SK-N-SH (cell line): ENCODE data around the gene CLDN19. TPM values are rescaled to one million over a fixed set of nuclear protein-coding genes. Genes with fewer than 3 reads are reported as not detected.

Experiments used
- CTCF ChIA-PET: fragments of 300-600, 350-600 bp; formaldehyde crosslinking; extraction: SDS; loops from one replicate; lab custom pipeline; 2021; lab: Yijun Ruan, JAX
- POLR2A ChIA-PET: fragments of 350-600 bp; sonication (Branson Sonifier 250); formaldehyde crosslinking; extraction: SDS; loops from one replicate; lab custom pipeline; 2020; ENCODE audit warnings: antibody characterized with exemption, inconsistent platforms; lab: Yijun Ruan, JAX
- DNase-seq: peaks from one replicate; pipeline ENCODE4 v3.0.0; 2012
- H2AFZ ChIP-seq: fragments of 200-600 bp; sonication (generic); 2 replicates; pipeline ENCODE4 v1.8.1; 2016; ENCODE audit warnings: antibody characterized with exemption, mild to moderate bottlenecking, low read depth
- H3F3A ChIP-seq: fragments of 200-600 bp; sonication (generic); replicated peaks from 2 replicates; pipeline ENCODE3; 2016; ENCODE audit warnings: antibody characterized with exemption, mild to moderate bottlenecking; ENCODE audit not compliant: insufficient read depth
- H3K27ac ChIP-seq, 2 experiments: fragments of 200-500 bp in 1 of 2; fragments of 200-600 bp in 1 of 2; sonication (Bioruptor generic) in 1 of 2; sonication (generic), shearing (Covaris generic) in 1 of 2; 2 replicates each; pipeline versions ENCODE4 v1.5.1 to v1.6.1; 2014 to 2016; ENCODE audit warnings: low read depth in 2 of 2, inconsistent platforms in 1 of 2, low read length in 1 of 2, mild to moderate bottlenecking in 1 of 2, mixed read lengths in 1 of 2
- H3K27me3 ChIP-seq: fragments of 200-600 bp; sonication (generic), shearing (Covaris generic); 2 replicates; pipeline ENCODE4 v1.6.1; 2016; ENCODE audit warnings: mixed run types; ENCODE audit not compliant: insufficient read depth
- H3K36me3 ChIP-seq, 2 experiments: fragments of 200-500 bp in 1 of 2; fragments of 200-600 bp in 1 of 2; sonication (Bioruptor generic) in 1 of 2; sonication (generic) in 1 of 2; replicated peaks in 1 of 2; 2 replicates each; pipeline versions ENCODE3 to v1.5.1; 2014 to 2016; ENCODE audit warnings: low read length in 1 of 2, mild to moderate bottlenecking in 1 of 2; ENCODE audit not compliant: insufficient read depth in 2 of 2, control insufficient read depth in 1 of 2
- H3K4me1 ChIP-seq, 2 experiments: fragments of 200-500 bp in 1 of 2; fragments of 200-600 bp in 1 of 2; sonication (Bioruptor generic) in 1 of 2; sonication (generic), shearing (Covaris generic) in 1 of 2; 2 replicates each; pipeline versions ENCODE4 v1.5.1 to v1.6.1; 2014 to 2016; ENCODE audit warnings: low read depth in 1 of 2, low read length in 1 of 2, mixed run types in 1 of 2; ENCODE audit not compliant: insufficient read depth in 2 of 2, control insufficient read depth in 1 of 2
- H3K4me2 ChIP-seq: fragments of 200-600 bp; sonication (generic), shearing (Covaris generic); 2 replicates; pipeline ENCODE4 v1.6.1; 2017; ENCODE audit warnings: mixed run types
- H3K4me3 ChIP-seq, 2 experiments: fragments of 200-500 bp in 1 of 2; fragments of 200-600 bp in 1 of 2; sonication (Bioruptor generic) in 1 of 2; sonication (generic), shearing (Covaris generic) in 1 of 2; 2 replicates each; pipeline versions ENCODE4 v1.5.1 to v1.8.1; 2014 to 2016; ENCODE audit warnings: low read depth in 2 of 2, inconsistent platforms in 1 of 2, low read length in 1 of 2, mild to moderate bottlenecking in 1 of 2, mixed read lengths in 1 of 2, moderate library complexity in 1 of 2
- H3K79me2 ChIP-seq: fragments of 200-600 bp; sonication (generic); 2 replicates; pipeline ENCODE4 v1.8.1; 2017; ENCODE audit warnings: mild to moderate bottlenecking; ENCODE audit not compliant: insufficient read depth
- H3K9ac ChIP-seq: fragments of 200-600 bp; sonication (generic); 2 replicates; pipeline ENCODE4 v1.6.1; 2017; ENCODE audit warnings: mixed run types
- H3K9me2 ChIP-seq: fragments of 200-600 bp; sonication (generic); 2 replicates; pipeline ENCODE4 v1.6.1; 2017; ENCODE audit warnings: mixed run types
- H3K9me3 ChIP-seq: fragments of 200-600 bp; sonication (generic); 2 replicates; pipeline ENCODE4 v1.6.1; 2017; ENCODE audit warnings: mixed run types, mild to moderate bottlenecking, moderate library complexity
- H4K20me1 ChIP-seq: fragments of 200-600 bp; sonication (generic); 2 replicates; pipeline ENCODE4 v1.6.1; 2017; ENCODE audit warnings: mild to moderate bottlenecking, mixed run types; ENCODE audit not compliant: insufficient read depth
- CHD2 ChIP-seq: fragments of 150-350 bp; IDR thresholded peaks from 2 replicates; pipeline ENCODE4 v1.6.1; 2018; ENCODE audit warnings: low read length; ENCODE audit not compliant: partially characterized antibody
- ELF1 ChIP-seq: IDR thresholded peaks from 2 replicates; pipeline ENCODE4 v1.4.0; 2012
- EZH2phosphoT487 ChIP-seq: fragments of 200-600 bp; sonication (generic); IDR thresholded peaks from 2 replicates; pipeline ENCODE4 v1.6.1; 2017; ENCODE audit warnings: low read depth, mixed run types, mild to moderate bottlenecking, antibody characterized with exemption, moderate library complexity, borderline replicate concordance
- FOXJ3 ChIP-seq: sonication (generic); formaldehyde crosslinking; IDR thresholded peaks from 2 replicates; pipeline ENCODE4 v1.5.1; 2020; ENCODE audit warnings: mild to moderate bottlenecking, missing genetic modification reagents
- FOXM1 ChIP-seq: IDR thresholded peaks from 2 replicates; pipeline ENCODE4 v1.4.0; 2012; ENCODE audit warnings: low read depth, mild to moderate bottlenecking
- JUND ChIP-seq: IDR thresholded peaks from 2 replicates; pipeline ENCODE4 v1.4.0; 2012
- MXI1 ChIP-seq: IDR thresholded peaks from 2 replicates; pipeline ENCODE4 v1.6.1; 2012; ENCODE audit warnings: mild to moderate bottlenecking, low read depth, low read length, improper control_type of control experiment
- NFIC ChIP-seq: IDR thresholded peaks from 2 replicates; pipeline ENCODE4 v1.4.0; 2012; ENCODE audit warnings: borderline replicate concordance
- NRF1 ChIP-seq: IDR thresholded peaks from 2 replicates; pipeline ENCODE4 v1.6.1; 2012; ENCODE audit warnings: low read depth, mild to moderate bottlenecking, low read length
- POLR2AphosphoS5 ChIP-seq: IDR thresholded peaks from 2 replicates; pipeline ENCODE4 v1.6.1; 2012; ENCODE audit warnings: low read depth, low read length
- RAD21 ChIP-seq: IDR thresholded peaks from 2 replicates; pipeline ENCODE4 v1.6.1; 2012; ENCODE audit warnings: mild to moderate bottlenecking, low read length
- RCOR1 ChIP-seq: fragments of 150-350 bp; IDR thresholded peaks from 2 replicates; pipeline ENCODE4 v1.6.1; 2017; ENCODE audit warnings: antibody characterized with exemption, low read length
- TAF1 ChIP-seq: IDR thresholded peaks from 2 replicates; pipeline ENCODE4 v1.6.1; 2012; ENCODE audit warnings: low read depth, mild to moderate bottlenecking, low read length, moderate library complexity, borderline replicate concordance
- TCF12 ChIP-seq: IDR thresholded peaks from 2 replicates; pipeline ENCODE4 v1.4.0; 2012
- WGBS: methylation state at CpG from one replicate; pipeline ENCODE4 v1.1.6; 2017; ENCODE audit warnings: low lambda C conversion rate; 5-methylcytosine and 5-hydroxymethylcytosine counted together
- polyA plus RNA-seq, 3 experiments: library from polyadenylated mRNA; depleted of rRNA; stranded (reverse); fragments of >200 nt; gene quantifications; 2 replicates each; pipeline ENCODE4 v1.2.3, GENCODE V29; 2012
- TF ChIP-seq, protein P1 (sequence below): fragments of 200-600 bp; sonication (generic); IDR thresholded peaks from 2 replicates; pipeline ENCODE4 v1.6.1; 2017; ENCODE audit warnings: antibody characterized with exemption, mild to moderate bottlenecking, moderate library complexity
- TF ChIP-seq, protein P2 (sequence below): IDR thresholded peaks from 2 replicates; pipeline ENCODE4 v1.4.0; 2012; ENCODE audit warnings: low read depth, borderline replicate concordance
- TF ChIP-seq, protein P3 (sequence below): IDR thresholded peaks from 2 replicates; pipeline ENCODE4 v1.6.1; 2012; ENCODE audit warnings: mild to moderate bottlenecking, low read depth, low read length, moderate library complexity

CLDN19 gene
- polyA plus RNA-seq, 1 of the 3 experiments (the other 2 are of a cell fraction) = not detected

DNA sequence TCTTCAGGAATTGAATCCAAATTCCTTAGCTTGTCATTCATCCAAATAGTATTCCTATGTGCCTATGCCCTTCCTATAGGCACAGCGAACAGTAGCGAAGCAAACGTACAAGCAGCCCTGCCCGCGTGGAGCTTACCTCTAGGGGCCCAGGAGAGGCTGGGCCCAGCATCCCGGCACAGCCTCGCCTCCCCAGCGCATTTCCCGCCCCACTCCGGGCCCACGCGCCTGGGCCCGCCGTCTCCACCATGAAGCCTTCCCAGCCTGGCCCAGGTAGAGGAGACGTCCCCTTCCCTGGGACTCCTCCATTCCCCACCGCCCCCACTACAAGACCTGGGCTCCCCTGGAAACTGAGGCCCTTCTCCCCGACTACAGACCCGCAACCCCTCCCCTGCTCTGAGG is 44.5 kb upstream of the CLDN19 start (continued):
- TF ChIP-seq FOXM1 (no peak), POLR2AphosphoS5 (no peak)

DNA sequence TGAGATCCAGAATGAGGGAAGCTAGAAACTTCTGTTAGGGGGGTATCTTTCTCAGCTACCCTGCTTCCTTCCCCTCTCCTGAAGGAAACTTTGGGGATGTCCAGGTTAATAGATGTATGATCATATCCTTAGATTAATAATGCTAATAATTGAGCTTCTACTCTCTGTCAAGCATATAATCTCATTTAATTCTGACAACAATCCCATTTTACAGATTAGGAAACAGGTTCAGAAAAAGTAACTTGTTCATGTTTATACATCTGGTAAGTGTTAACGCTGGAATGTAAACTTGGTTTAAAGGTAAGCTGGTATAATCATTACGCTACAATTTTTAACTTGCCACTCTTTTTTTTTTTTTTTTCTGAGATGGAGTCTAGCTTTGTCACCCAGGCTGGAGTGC is 43.1 kb upstream of the CLDN19 start:
- TF ChIP-seq TCF12 = no peak
- TF ChIP-seq NRF1 = no peak
- TF ChIP-seq, protein P1, sequence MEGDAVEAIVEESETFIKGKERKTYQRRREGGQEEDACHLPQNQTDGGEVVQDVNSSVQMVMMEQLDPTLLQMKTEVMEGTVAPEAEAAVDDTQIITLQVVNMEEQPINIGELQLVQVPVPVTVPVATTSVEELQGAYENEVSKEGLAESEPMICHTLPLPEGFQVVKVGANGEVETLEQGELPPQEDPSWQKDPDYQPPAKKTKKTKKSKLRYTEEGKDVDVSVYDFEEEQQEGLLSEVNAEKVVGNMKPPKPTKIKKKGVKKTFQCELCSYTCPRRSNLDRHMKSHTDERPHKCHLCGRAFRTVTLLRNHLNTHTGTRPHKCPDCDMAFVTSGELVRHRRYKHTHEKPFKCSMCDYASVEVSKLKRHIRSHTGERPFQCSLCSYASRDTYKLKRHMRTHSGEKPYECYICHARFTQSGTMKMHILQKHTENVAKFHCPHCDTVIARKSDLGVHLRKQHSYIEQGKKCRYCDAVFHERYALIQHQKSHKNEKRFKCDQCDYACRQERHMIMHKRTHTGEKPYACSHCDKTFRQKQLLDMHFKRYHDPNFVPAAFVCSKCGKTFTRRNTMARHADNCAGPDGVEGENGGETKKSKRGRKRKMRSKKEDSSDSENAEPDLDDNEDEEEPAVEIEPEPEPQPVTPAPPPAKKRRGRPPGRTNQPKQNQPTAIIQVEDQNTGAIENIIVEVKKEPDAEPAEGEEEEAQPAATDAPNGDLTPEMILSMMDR = no peak
- TF ChIP-seq MXI1 = no peak
- TF ChIP-seq CHD2 = no peak
- no peak for TF ChIP-seq TAF1
- no peak for TF ChIP-seq JUND
- TF ChIP-seq RAD21 = no peak
- TF ChIP-seq, protein P2, sequence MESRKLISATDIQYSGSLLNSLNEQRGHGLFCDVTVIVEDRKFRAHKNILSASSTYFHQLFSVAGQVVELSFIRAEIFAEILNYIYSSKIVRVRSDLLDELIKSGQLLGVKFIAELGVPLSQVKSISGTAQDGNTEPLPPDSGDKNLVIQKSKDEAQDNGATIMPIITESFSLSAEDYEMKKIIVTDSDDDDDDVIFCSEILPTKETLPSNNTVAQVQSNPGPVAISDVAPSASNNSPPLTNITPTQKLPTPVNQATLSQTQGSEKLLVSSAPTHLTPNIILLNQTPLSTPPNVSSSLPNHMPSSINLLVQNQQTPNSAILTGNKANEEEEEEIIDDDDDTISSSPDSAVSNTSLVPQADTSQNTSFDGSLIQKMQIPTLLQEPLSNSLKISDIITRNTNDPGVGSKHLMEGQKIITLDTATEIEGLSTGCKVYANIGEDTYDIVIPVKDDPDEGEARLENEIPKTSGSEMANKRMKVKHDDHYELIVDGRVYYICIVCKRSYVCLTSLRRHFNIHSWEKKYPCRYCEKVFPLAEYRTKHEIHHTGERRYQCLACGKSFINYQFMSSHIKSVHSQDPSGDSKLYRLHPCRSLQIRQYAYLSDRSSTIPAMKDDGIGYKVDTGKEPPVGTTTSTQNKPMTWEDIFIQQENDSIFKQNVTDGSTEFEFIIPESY = no peak
- TF ChIP-seq FOXJ3 (CRISPR knock-in tag) = no peak
- TF ChIP-seq POLR2AphosphoS5 = no peak
- TF ChIP-seq NFIC = no peak
- TF ChIP-seq, protein P3, sequence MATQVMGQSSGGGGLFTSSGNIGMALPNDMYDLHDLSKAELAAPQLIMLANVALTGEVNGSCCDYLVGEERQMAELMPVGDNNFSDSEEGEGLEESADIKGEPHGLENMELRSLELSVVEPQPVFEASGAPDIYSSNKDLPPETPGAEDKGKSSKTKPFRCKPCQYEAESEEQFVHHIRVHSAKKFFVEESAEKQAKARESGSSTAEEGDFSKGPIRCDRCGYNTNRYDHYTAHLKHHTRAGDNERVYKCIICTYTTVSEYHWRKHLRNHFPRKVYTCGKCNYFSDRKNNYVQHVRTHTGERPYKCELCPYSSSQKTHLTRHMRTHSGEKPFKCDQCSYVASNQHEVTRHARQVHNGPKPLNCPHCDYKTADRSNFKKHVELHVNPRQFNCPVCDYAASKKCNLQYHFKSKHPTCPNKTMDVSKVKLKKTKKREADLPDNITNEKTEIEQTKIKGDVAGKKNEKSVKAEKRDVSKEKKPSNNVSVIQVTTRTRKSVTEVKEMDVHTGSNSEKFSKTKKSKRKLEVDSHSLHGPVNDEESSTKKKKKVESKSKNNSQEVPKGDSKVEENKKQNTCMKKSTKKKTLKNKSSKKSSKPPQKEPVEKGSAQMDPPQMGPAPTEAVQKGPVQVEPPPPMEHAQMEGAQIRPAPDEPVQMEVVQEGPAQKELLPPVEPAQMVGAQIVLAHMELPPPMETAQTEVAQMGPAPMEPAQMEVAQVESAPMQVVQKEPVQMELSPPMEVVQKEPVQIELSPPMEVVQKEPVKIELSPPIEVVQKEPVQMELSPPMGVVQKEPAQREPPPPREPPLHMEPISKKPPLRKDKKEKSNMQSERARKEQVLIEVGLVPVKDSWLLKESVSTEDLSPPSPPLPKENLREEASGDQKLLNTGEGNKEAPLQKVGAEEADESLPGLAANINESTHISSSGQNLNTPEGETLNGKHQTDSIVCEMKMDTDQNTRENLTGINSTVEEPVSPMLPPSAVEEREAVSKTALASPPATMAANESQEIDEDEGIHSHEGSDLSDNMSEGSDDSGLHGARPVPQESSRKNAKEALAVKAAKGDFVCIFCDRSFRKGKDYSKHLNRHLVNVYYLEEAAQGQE = no peak
- TF ChIP-seq ELF1 = no peak
- TF ChIP-seq EZH2phosphoT487 = no peak
- TF ChIP-seq RCOR1 = no peak
- no peak overlapping the region for H3K4me2 ChIP-seq
- no peaks in the 10 kb centered on the region for H3K9me3 ChIP-seq
- no peak overlapping the region for H2AFZ ChIP-seq
- no peak overlapping the region for H3K4me3 ChIP-seq
- ChIA-PET CTCF (interaction anchor here (0.8 to 4.4 kb wide), 7 partner anchors 16 to 467 kb away, joined by 3 to 33 read pairs (median 3); no protein-coding TSS in a partner anchor), POLR2A (interaction anchor here (2.4 kb wide), 1 partner anchor 16 kb away, joined by 7 read pairs; the partner anchor contains the start of genes C1orf50 and P3H1)
- H3K79me2 ChIP-seq = no peaks in the 10 kb centered on the region; the same call in 1 of the 2 replicates
- H3K9ac ChIP-seq = no peak overlapping the region
- no peaks in the 10 kb centered on the region for H3K27me3 ChIP-seq
- no peak for DNase-seq
- H3K36me3 ChIP-seq = peaks cover 25 to 30% of the 10 kb centered on the region in 2 experiments
- H3K4me1 ChIP-seq = peaks cover 0 to 6% of the 10 kb centered on the region in 2 experiments; a peak in 1 of 4 replicates
- no peaks in the 10 kb centered on the region for H3F3A ChIP-seq
- no peaks in the 10 kb centered on the region for H4K20me1 ChIP-seq
- WGBS = 93% methylated on average over 2 of the region's 2 CpGs
- no peak overlapping the region for H3K27ac ChIP-seq
- H3K9me2 ChIP-seq = no peaks in the 10 kb centered on the region
